ENCODE data around the gene RASGEF1C.

DNA sequence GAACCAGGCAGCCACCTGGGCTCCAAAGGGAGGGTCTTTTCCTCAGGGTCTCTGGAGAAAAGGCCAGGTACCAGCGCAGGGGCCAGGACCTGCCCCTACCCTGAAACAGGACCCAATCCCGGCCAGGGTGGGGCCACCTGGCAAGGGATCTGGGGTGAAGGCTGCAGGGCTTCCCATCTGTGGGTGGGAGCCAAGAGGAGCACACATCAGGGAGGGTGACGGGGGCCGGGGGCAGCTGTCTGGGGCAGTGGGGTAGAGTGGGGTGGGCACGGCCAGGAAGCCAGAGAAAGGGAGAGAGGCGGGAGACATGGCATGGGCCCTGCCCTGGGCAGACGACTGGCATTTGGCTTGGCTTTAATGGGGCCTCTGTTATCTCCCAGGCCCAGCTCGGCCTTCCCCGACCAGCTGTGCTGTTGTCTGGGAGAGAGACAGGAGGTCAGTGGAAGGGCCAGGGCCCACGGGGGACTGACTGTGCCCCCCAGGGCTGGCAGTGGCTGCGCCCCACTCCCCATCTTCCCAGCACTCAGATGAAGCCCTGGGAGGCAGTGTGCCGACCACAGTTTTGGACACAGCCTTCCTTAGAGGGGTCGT, 80.2 kb downstream of the RASGEF1C start:
- TF ChIP-seq, protein P1, sequence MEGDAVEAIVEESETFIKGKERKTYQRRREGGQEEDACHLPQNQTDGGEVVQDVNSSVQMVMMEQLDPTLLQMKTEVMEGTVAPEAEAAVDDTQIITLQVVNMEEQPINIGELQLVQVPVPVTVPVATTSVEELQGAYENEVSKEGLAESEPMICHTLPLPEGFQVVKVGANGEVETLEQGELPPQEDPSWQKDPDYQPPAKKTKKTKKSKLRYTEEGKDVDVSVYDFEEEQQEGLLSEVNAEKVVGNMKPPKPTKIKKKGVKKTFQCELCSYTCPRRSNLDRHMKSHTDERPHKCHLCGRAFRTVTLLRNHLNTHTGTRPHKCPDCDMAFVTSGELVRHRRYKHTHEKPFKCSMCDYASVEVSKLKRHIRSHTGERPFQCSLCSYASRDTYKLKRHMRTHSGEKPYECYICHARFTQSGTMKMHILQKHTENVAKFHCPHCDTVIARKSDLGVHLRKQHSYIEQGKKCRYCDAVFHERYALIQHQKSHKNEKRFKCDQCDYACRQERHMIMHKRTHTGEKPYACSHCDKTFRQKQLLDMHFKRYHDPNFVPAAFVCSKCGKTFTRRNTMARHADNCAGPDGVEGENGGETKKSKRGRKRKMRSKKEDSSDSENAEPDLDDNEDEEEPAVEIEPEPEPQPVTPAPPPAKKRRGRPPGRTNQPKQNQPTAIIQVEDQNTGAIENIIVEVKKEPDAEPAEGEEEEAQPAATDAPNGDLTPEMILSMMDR (IDR thresholded peaks at IDR 0.05; ENCODE audit: insufficient read depth, low read length, poor library complexity, severe bottlenecking) = no peak
- TF ChIP-seq EZH2phosphoT487 (conservative IDR thresholded peaks at IDR 0.05; ENCODE audit: low read length) = no peak
